ENCODE measurements around the gene DISP2.

The DISP2 gene

DNA sequence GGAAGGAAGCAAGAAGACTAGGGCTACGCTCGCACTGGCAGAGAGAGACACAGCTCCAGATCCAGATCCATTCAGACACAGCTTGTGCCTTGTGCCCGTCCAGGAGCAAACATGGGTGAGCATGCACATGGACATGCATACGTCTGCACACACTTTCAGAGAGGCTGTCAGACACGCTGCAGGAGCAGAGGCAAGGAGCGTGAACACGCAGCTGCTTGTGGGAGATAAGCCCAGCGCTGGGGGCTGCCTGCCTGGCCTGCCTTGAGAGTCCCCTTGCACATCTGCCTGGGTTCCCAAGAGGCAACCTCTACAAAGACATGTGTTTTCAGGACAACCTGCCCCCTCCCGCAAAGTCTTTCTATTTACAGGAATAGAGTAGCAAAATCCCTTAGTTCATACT lies 69.2 kb downstream of the DISP2 start:
- TF ChIP-seq, protein P1, sequence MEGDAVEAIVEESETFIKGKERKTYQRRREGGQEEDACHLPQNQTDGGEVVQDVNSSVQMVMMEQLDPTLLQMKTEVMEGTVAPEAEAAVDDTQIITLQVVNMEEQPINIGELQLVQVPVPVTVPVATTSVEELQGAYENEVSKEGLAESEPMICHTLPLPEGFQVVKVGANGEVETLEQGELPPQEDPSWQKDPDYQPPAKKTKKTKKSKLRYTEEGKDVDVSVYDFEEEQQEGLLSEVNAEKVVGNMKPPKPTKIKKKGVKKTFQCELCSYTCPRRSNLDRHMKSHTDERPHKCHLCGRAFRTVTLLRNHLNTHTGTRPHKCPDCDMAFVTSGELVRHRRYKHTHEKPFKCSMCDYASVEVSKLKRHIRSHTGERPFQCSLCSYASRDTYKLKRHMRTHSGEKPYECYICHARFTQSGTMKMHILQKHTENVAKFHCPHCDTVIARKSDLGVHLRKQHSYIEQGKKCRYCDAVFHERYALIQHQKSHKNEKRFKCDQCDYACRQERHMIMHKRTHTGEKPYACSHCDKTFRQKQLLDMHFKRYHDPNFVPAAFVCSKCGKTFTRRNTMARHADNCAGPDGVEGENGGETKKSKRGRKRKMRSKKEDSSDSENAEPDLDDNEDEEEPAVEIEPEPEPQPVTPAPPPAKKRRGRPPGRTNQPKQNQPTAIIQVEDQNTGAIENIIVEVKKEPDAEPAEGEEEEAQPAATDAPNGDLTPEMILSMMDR (conservative IDR thresholded peaks at IDR 0.05) = no peak

GRCh38 chr15:40428185-40428584 lies 70.2 kb downstream of the DISP2 start:
- TF ChIP-seq, protein P1 (conservative IDR thresholded peaks at IDR 0.05) = no peak
- H3K27ac ChIP-seq = no peak overlapping the region

More for the DNA sequence above, 69.2 kb downstream of the DISP2 start:
- H3K27ac ChIP-seq = no peak overlapping the region
